BJ (cell line): ENCODE data around the gene GABARAPL2. TPM values are rescaled to one million over a fixed set of nuclear protein-coding genes. Genes with fewer than 3 reads are reported as not detected.

Source experiments
- CTCF ChIA-PET: fragments of 350-600 bp; formaldehyde crosslinking; extraction: SDS; loops from one replicate; lab custom pipeline; 2021; ENCODE audit warnings: antibody characterized with exemption, inconsistent platforms; lab: Yijun Ruan, JAX
- POLR2A ChIA-PET: fragments of 300-600 bp; sonication (Branson Sonifier 250); formaldehyde crosslinking; extraction: SDS; loops from one replicate; lab custom pipeline; 2021; ENCODE audit warnings: antibody characterized with exemption; lab: Charles Lee
- DNase-seq: peaks from one replicate; pipeline ENCODE4 v3.0.0-alpha.2; 2011; ENCODE audit warnings: low read depth
- H3K27me3 ChIP-seq: 2 replicates; pipeline ENCODE4 v1.6.0; 2011; ENCODE audit warnings: low read length; ENCODE audit not compliant: control insufficient read depth, insufficient read depth
- H3K36me3 ChIP-seq: 2 replicates; pipeline ENCODE4 v1.5.1; 2011; ENCODE audit warnings: low read length; ENCODE audit not compliant: control insufficient read depth, insufficient read depth
- H3K4me3 ChIP-seq: 2 replicates; pipeline ENCODE4 v1.5.1; 2011; ENCODE audit warnings: low read depth, mild to moderate bottlenecking, control low read depth, low read length
- polyA minus RNA-seq: library from RNA; depleted of rRNA, polyadenylated mRNA; stranded (reverse); fragments of >200 nt; gene quantifications from 2 replicates; pipeline ENCODE4 v1.2.3, GENCODE V29; 2011; rRNA and poly(A)+ RNA removed
- polyA plus RNA-seq: library from polyadenylated mRNA; depleted of rRNA; stranded (reverse); fragments of >200 nt; gene quantifications from 2 replicates; pipeline ENCODE4 v1.2.3, GENCODE V29; 2011; rRNA removed
- TF ChIP-seq, protein P1 (sequence below): IDR thresholded peaks from 2 replicates; pipeline ENCODE4 v1.5.1; 2011; ENCODE audit warnings: low read depth, mild to moderate bottlenecking, control low read depth, inconsistent platforms, low read length, moderate library complexity; ENCODE audit not compliant: insufficient read depth

Gene GABARAPL2, protein sequence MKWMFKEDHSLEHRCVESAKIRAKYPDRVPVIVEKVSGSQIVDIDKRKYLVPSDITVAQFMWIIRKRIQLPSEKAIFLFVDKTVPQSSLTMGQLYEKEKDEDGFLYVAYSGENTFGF
- 32.3 and 61.9 TPM in 2 replicates for polyA plus RNA-seq
- 8.2 and 11.1 TPM in 2 replicates for polyA minus RNA-seq

DNA sequence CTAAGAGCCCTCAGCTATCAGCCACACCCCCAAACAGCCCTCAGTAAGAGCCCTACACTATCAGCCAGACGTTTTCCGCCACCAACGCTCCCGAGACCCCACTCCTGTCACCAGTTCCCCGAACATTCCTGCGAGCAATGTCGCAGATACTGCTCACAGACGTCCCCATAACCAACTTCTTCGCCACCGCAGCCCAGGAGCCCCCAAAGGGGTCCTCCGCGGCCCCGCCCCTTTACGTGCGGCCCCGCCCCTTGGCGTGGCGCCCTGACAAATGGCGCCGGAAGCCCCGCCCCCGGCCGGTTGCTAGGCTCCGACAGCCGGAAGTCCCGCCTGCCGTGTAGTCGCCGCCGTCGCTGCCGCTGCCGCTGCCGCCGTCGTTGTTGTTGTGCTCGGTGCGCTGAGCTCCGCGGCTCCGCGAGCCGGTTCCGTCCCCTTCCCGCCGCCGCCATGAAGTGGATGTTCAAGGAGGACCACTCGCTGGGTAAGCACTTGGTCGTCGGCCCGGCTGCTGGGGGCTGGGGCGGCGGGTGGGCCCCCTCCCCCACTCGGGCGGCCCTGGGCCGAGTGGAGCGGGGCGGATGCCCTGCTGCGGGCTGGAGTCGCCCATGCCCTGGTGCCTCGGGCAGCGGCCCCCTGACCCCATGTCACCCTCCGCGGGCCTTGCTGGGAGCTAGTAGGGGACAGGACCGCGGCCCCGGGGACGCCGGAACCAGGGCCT lies at the start of gene GABARAPL2:
GABARAPL2 (plus strand) TSS at position 340 of the 718 bp plus-strand sequence; CDS start at position 448, 108 bp downstream.
- peaks cover 2% of the 10 kb centered on the region; the same call in 1 of the 2 replicates for H3K27me3 ChIP-seq
- H3K36me3 ChIP-seq, result peaks cover 11% of the 10 kb centered on the region
- DNase-seq, result no peak
- CTCF ChIA-PET, result interaction anchor here (0.7 to 3.5 kb wide), 6 partner anchors 9 to 49 kb away, joined by 3 to 11 read pairs (median 4); no protein-coding TSS in a partner anchor
- peak within 1 kb of the TSS; percentile 83 for H3K4me3 ChIP-seq
- POLR2A ChIA-PET, result interaction anchor here (0.5 kb wide), 1 partner anchor 68 kb away, joined by 4 read pairs; no protein-coding TSS in a partner anchor
- TF ChIP-seq, protein P1, sequence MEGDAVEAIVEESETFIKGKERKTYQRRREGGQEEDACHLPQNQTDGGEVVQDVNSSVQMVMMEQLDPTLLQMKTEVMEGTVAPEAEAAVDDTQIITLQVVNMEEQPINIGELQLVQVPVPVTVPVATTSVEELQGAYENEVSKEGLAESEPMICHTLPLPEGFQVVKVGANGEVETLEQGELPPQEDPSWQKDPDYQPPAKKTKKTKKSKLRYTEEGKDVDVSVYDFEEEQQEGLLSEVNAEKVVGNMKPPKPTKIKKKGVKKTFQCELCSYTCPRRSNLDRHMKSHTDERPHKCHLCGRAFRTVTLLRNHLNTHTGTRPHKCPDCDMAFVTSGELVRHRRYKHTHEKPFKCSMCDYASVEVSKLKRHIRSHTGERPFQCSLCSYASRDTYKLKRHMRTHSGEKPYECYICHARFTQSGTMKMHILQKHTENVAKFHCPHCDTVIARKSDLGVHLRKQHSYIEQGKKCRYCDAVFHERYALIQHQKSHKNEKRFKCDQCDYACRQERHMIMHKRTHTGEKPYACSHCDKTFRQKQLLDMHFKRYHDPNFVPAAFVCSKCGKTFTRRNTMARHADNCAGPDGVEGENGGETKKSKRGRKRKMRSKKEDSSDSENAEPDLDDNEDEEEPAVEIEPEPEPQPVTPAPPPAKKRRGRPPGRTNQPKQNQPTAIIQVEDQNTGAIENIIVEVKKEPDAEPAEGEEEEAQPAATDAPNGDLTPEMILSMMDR, result no peak

DNA sequence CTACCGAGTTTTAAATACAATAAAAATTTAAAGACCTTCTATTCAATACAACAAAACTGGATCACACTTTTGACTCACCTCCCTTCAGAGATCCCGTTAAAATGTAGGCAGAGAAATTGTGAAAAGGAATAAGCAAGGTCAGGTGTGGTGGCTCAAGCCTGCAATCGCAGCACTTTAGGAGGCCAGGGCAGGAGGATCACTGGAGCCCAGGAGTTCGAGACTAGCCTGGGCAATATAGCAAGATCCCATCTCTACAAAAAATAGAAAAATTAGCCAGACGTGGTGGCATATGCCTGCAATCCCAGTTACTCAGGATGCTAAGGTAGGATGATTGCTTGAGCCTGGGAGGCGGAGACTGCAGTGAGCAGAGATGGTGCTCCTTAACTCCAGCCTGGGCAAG lies 47.0 kb upstream of the GABARAPL2 start:
- no peak for DNase-seq
- no peaks in the 10 kb centered on the region for H3K36me3 ChIP-seq
- H3K27me3 ChIP-seq, result no peaks in the 10 kb centered on the region
- no peak overlapping the region for H3K4me3 ChIP-seq
- POLR2A ChIA-PET, result no interaction called here
- TF ChIP-seq, protein P1, result no peak
- CTCF ChIA-PET, result interaction anchor here (1.2 to 3.0 kb wide), 4 partner anchors 9 to 245 kb away, joined by 5 to 11 read pairs (median 10); partner anchors contain the start of gene TMEM170A

DNA sequence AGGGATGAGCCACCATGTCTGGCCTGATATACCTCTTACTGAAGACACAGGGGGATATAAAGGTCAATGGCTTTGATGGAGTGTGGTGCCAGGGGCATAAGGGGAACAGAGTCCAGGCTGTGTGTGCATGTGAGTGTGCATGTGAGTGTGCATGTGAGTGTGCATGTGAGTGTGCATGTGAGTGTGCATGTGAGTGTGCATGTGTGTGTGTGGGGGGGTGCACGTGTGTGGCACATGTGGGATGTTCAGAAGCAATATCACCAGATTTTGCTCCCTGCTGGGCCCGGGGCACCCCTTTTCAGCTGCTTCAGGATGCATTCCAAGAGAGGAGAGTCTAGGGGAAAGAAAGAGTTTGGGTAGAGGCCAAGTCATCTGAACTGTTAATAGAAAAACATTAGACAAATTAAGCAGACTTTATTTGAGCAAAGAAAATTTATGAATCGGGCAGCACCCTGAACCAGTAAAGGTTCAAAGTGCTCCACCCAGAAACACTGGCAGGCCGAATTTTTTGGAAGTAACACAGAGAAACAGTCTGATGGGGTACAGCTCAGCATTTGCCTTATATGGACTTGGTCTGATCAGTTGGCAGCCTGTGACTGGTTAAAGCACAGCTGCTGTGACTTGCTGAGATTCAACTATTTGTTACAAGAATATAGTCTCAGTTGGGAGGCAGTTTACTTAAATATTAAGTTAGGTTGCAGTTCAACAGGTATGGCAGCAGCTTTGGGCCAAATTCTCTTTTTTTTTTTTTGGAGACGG lies 40.0 kb upstream of the GABARAPL2 start:
- DNase-seq, result no peak
- Histone ChIP-seq H3K36me3 (no peaks in the 10 kb centered on the region), H3K27me3 (no peaks in the 10 kb centered on the region), H3K4me3 (no peak overlapping the region)
- POLR2A ChIA-PET, result no interaction called here
- CTCF ChIA-PET, result interaction anchor here (0.6 to 1.8 kb wide), 3 partner anchors 9 to 319 kb away, joined by 3 to 8 read pairs (median 6); no protein-coding TSS in a partner anchor
- TF ChIP-seq, protein P1, result no peak

DNA sequence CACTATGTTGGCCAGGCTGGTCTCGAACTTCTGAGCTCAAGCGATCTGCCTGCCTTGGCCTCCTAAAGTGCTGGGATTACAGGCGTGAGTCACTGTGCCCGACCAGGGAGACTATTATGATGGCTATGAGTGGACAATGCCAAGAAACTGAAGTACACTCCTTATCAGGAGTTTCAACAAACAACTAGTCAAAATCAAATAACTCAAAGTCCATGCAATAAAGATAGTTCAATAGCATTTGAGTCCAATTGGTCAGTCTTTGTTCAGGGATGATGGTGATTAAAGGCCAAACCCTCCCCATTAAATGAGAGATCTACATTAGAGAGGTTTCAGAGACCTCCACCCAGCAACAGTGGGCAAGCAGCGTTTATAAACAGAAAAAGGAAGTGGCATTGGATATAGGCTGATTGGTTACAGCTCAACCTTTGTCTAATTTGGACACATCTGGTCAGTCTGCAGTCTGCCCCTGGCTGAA lies 38.3 kb upstream of the GABARAPL2 start:
- Histone ChIP-seq H3K4me3 (no peak overlapping the region), H3K36me3 (no peaks in the 10 kb centered on the region), H3K27me3 (no peaks in the 10 kb centered on the region)
- POLR2A ChIA-PET, result interaction anchor here (0.6 kb wide), 1 partner anchor 10 kb away, joined by 15 read pairs; no protein-coding TSS in a partner anchor
- DNase-seq, result no peak
- CTCF ChIA-PET, result interaction anchor here (2.2 kb wide), 1 partner anchor 10 kb away, joined by 9 read pairs; no protein-coding TSS in a partner anchor
- TF ChIP-seq, protein P1, result no peak
